Epithelial cell of esophagus (primary cell): ENCODE data around the gene APOOL.

Experiments used
- DNase-seq: peaks from one replicate; pipeline ENCODE4 v3.0.0; 2010; ENCODE audit warnings: low read depth
- H3K4me3 ChIP-seq: 2 replicates; pipeline ENCODE4 v1.5.1; 2011; ENCODE audit warnings: mild to moderate bottlenecking, low read length, control low read depth
- TF ChIP-seq, protein P1 (sequence below): IDR thresholded peaks from 2 replicates; pipeline ENCODE4 v1.5.1; 2011; ENCODE audit warnings: low read depth, mild to moderate bottlenecking, low read length, control low read depth, inconsistent platforms; ENCODE audit not compliant: insufficient read depth; ENCODE audit errors: missing control alignments

APOOL gene

DNA sequence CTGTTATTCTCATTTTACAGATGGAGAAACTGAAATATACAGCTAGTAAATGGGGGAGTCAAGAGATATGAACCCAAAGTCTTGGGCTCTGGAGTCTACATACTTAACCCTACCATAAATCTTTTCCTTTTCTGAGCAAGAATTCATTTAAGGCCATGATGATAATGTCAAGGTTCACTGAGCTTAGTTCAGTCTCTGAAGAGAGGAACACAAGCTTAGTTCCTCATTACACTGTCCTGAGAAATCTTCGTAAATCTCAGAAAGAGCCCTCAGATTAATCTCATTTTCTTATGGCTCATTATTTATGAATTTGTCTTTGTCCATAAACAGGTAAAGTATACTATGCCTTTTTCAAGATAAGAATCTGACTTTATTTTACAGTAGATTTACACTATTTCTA, 135.7 kb downstream of the APOOL start:
- TF ChIP-seq, protein P1, sequence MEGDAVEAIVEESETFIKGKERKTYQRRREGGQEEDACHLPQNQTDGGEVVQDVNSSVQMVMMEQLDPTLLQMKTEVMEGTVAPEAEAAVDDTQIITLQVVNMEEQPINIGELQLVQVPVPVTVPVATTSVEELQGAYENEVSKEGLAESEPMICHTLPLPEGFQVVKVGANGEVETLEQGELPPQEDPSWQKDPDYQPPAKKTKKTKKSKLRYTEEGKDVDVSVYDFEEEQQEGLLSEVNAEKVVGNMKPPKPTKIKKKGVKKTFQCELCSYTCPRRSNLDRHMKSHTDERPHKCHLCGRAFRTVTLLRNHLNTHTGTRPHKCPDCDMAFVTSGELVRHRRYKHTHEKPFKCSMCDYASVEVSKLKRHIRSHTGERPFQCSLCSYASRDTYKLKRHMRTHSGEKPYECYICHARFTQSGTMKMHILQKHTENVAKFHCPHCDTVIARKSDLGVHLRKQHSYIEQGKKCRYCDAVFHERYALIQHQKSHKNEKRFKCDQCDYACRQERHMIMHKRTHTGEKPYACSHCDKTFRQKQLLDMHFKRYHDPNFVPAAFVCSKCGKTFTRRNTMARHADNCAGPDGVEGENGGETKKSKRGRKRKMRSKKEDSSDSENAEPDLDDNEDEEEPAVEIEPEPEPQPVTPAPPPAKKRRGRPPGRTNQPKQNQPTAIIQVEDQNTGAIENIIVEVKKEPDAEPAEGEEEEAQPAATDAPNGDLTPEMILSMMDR, result no peak
- no peak for DNase-seq
- H3K4me3 ChIP-seq, result no peak overlapping the region

DNA sequence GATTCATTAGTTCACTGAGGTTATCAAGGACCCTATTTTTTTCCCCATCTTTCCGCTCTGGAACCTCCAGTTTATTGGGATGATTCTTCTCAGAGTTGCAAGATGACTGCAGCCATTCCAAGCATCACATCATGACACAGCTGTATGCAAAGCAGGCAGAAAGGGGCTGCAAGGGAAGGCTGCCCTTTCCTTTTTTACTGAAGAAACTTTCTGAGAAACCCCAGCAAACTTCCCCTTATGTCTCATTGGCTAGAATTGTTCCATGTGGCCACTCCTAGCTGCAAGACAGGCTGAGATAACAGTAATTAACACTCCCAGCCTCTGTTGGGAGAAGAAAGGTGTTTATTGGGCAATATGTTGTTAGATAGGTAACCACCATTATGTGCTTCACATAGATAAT, 137.3 kb downstream of the APOOL start:
- DNase-seq, result no peak
- TF ChIP-seq, protein P1, result no peak
- H3K4me3 ChIP-seq, result no peak overlapping the region
